GM18951 (cell line): ENCODE measurements around the gene EIF2AK3.
A peak's percentile ranks its signal among the peaks of the same experiment; 100 is the strongest.

Source experiments
- POLR2A ChIP-seq: IDR thresholded peaks from 4 replicates; pipeline ENCODE4 v1.6.1; 2011; ENCODE audit warnings: mild to moderate bottlenecking; ENCODE audit not compliant: insufficient read length, insufficient read depth; ENCODE audit errors: extremely low read depth
- in situ Hi-C: fragments of 300-500 bp; cut with MboI; formaldehyde crosslinking; loops from one replicate; pipeline ENCODE4 v1.12.0; 2022; ENCODE audit warnings: low sequenced_read_pairs, mixed read lengths, inconsistent platforms; ENCODE audit not compliant: unreplicated experiment

EIF2AK3 gene

GRCh38 chr2:88627055-88627855 is at the start of gene EIF2AK3:
TSS of gene EIF2AK3 (minus strand) at chr2:88627464. CDS start at chr2:88627274, 190 bp downstream.
- peak; percentile 88 for TF ChIP-seq POLR2A
- in situ Hi-C loops = no loop called here

- TF ChIP-seq POLR2A = no peak
- in situ Hi-C loops = loop anchor here (25.0 kb wide), 1 partner anchor 486 kb away; no protein-coding TSS in a partner anchor
Measured at GRCh38 chr2:88673363-88673762, 46.1 kb upstream of the EIF2AK3 start.

GRCh38 chr2:88671786-88672427 is 44.6 kb upstream of the EIF2AK3 start:
- in situ Hi-C loops = loop anchor here (25.0 kb wide), 1 partner anchor 485 kb away; no protein-coding TSS in a partner anchor
- no peak for TF ChIP-seq POLR2A

GRCh38 chr2:88669482-88670214 is 42.4 kb upstream of the EIF2AK3 start:
- TF ChIP-seq POLR2A = no peak
- in situ Hi-C loops = loop anchor here (5.0 to 25.0 kb wide), 2 partner anchors 77 to 482 kb away; no protein-coding TSS in a partner anchor

GRCh38 chr2:88668862-88669261 is 41.6 kb upstream of the EIF2AK3 start:
- in situ Hi-C loops = loop anchor here (5.0 to 25.0 kb wide), 2 partner anchors 77 to 482 kb away; no protein-coding TSS in a partner anchor
- no peak for TF ChIP-seq POLR2A

GRCh38 chr2:88667219-88667618 is 40.0 kb upstream of the EIF2AK3 start:
- in situ Hi-C loops = loop anchor here (5.0 to 25.0 kb wide), 2 partner anchors 75 to 480 kb away; no protein-coding TSS in a partner anchor
- no peak for TF ChIP-seq POLR2A

- no peak for TF ChIP-seq POLR2A
- in situ Hi-C loops = loop anchor here (5.0 to 25.0 kb wide), 2 partner anchors 74 to 479 kb away; no protein-coding TSS in a partner anchor
Measured at GRCh38 chr2:88666576-88666975, 39.3 kb upstream of the EIF2AK3 start.

GRCh38 chr2:88660622-88661021 is 33.4 kb upstream of the EIF2AK3 start:
- TF ChIP-seq POLR2A = no peak
- in situ Hi-C loops = loop anchor here (25.0 kb wide), 1 partner anchor 473 kb away; no protein-coding TSS in a partner anchor

- in situ Hi-C loops = loop anchor here (25.0 kb wide), 1 partner anchor 472 kb away; no protein-coding TSS in a partner anchor
- TF ChIP-seq POLR2A = no peak
Measured at GRCh38 chr2:88659538-88659915, 32.3 kb upstream of the EIF2AK3 start.

GRCh38 chr2:88658881-88659537 is 31.7 kb upstream of the EIF2AK3 start:
- in situ Hi-C loops = loop anchor here (25.0 kb wide), 1 partner anchor 472 kb away; no protein-coding TSS in a partner anchor
- no peak for TF ChIP-seq POLR2A

GRCh38 chr2:88658326-88658725 is 31.1 kb upstream of the EIF2AK3 start:
- TF ChIP-seq POLR2A = no peak
- in situ Hi-C loops = loop anchor here (25.0 kb wide), 1 partner anchor 471 kb away; no protein-coding TSS in a partner anchor

GRCh38 chr2:88657131-88657530 is 29.9 kb upstream of the EIF2AK3 start:
- in situ Hi-C loops = loop anchor here (25.0 kb wide), 1 partner anchor 470 kb away; no protein-coding TSS in a partner anchor
- TF ChIP-seq POLR2A = no peak
